ENCODE data around the gene DCD. TPM values are rescaled to one million over a fixed set of nuclear protein-coding genes. Genes with fewer than 3 reads are reported as not detected.

DCD gene
- total RNA-seq, 2 donors from 2014 or later: not detected

- Mint-ChIP-seq H3K36me3 (ENCODE audit: insufficient read depth in 2 of 2) (no peaks in the 10 kb centered on the region), H3K27me3 (ENCODE audit: low read depth) (peaks cover 42% of the 10 kb centered on the region), H3K4me1 (ENCODE audit: low read depth) (no peaks in the 10 kb centered on the region), H3K27ac (no peak overlapping the region), H3K4me3 (no peak overlapping the region), H3K9me3 (no peaks in the 10 kb centered on the region)
- no peak for ATAC-seq (replicated peaks in 1 of 2)
- DNase-seq: no peak
Observed at GRCh38 chr12:54595471-54595870, 52.7 kb downstream of the DCD start.

Other genes starting within 250 kb of the DCD start
- 10 to 100 TPM; 20.6 to 27.4 TPM for gene ITGA5, start 229.1 kb downstream of the DCD start, total RNA-seq
- 10 to 100 TPM in 1 of 2 donors, 1 to 10 TPM in 1; 8.5 to 12.4 TPM for gene GTSF1, start 174.8 kb downstream of the DCD start, total RNA-seq
- gene NCKAP1L, start 150.6 kb downstream of the DCD start, total RNA-seq: 100 to 1,000 TPM; 124 to 148 TPM
- gene PDE1B, start 98.8 kb downstream of the DCD start, total RNA-seq: 10 to 100 TPM; 10.9 to 15.3 TPM
- not detected for gene PPP1R1A, start 59.7 kb downstream of the DCD start, total RNA-seq
- gene LACRT, start 13.5 kb downstream of the DCD start, total RNA-seq: not detected
- not detected for gene MUCL1, start 206.2 kb upstream of the DCD start, total RNA-seq

Measured in activated T-cell treated with anti-CD3 and anti-CD28 coated beads, Interleukin-2, amount 50 U/mL, for 72 hours (primary cell).